ENCODE measurements around the gene DNAAF2.
"Not testable (repeated sequence)": the region's sequence is repeated elsewhere in the genome, so short reads cannot be mapped to it uniquely, and the experiment has no call there.

The DNAAF2 gene

DNA sequence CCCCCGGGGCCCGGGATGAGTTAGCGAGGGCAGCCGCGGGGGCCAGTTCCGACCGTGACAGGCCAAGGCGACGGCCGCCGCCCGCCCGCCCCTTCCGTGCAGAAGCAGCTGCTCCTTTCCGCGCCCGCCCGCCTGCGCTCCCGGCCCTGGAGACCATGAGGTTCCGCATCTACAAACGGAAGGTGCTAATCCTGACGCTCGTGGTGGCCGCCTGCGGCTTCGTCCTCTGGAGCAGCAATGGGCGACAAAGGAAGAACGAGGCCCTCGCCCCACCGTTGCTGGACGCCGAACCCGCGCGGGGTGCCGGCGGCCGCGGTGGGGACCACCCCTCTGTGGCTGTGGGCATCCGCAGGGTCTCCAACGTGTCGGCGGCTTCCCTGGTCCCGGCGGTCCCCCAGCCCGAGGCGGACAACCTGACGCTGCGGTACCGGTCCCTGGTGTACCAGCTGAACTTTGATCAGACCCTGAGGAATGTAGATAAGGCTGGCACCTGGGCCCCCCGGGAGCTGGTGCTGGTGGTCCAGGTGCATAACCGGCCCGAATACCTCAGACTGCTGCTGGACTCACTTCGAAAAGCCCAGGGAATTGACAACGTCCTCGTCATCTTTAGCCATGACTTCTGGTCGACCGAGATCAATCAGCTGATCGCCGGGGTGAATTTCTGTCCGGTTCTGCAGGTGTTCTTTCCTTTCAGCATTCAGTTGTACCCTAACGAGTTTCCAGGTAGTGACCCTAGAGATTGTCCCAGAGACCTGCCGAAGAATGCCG is 13.7 kb downstream of the DNAAF2 start:
- no peak for DNase-seq

DNA sequence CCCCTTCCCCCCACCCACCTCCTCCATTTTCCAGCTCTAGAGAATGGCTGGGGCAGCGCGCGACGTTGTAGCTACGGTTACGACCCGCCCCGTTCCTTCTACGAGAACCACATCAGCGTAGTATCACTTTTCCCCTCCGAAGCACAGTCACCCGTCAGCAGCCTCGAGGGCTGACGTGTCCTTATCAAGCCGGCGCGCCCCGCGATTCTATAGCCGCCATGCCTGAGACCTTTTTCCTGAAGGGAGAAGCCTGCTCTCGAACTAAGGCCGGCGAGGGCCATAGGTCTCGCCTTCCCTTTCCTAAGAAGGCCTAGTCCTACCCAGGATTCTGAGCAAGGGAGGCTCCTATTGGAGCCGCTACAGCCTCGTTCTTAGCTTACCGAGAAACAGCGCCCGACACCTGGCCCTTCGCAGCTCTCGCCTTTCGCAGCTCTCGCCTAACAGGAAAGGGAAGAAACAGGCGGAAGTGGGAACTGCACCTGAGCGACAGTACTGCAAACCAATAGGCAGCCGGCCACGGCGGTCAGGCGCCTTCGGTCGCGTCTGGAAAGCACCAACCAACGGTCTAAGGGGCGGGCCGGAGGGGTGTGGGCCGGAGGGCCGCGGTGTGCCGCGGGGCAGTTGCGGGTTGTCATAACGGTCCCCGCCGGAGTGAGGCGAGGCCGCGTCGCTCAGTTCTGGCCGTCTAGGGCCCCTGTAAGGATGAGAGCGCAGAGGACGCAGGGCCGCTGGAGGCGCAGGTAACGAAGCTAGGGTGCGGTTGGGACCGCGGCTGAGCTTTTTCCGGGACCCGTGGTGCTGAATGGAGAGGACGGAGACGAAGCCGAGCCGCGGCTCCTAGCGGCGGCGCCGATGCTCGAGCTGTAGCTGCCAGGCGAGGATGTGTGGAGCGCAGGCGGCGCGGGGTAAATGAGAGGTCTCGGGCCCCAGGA is 14.6 kb downstream of the DNAAF2 start, which contains the start of the genes MGAT2 and RPL36AL:
Gene MGAT2 (plus strand): TSS at position 618 of the 932 bp plus-strand sequence. CDS start 470 bp downstream, outside the sequence.
Gene RPL36AL (minus strand): TSS at position 445 of the 932 bp plus-strand sequence. CDS start 1,522 bp downstream, outside the sequence.
- peak; percentile 97 for DNase-seq

DNA sequence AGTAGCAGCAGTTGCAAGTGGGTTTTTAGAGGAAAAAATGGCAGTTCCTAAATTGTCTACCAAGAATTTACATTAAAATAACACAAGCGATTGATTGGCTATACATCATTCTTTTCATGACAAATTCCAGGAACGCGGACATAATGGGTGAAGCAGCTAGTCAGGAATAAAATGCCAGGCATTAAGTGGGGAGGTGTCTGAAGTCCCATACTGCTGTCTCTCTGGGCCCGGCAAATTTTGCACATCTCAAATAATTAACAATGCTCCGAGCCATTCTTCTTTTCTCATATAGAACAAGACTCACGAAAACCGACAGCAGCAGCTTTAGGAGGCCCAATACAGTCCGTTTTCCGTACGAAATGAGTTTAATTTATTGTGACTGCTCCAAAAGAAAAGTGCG is 15.3 kb downstream of the DNAAF2 start:
- no peak for DNase-seq

DNA sequence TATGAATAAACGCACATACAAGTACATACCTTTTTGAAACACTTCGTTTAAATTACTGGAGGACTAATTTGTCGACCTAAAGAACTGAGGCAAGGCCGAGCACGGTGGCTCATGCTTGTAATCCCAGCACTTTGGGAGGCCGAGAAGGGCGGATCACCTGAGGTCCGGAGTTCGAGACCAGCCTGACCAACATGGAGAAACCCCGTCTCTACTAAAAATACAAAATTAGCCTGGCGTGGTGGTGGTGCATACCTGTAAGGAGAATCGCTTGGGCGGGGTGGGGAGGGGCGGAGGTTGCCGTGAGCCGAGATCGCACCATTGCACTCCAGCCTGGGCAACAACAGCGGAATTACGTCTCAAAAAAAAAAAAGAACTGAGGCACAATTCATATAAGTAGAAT is 15.8 kb downstream of the DNAAF2 start:
- DNase-seq, result not testable (repeated sequence)

DNA sequence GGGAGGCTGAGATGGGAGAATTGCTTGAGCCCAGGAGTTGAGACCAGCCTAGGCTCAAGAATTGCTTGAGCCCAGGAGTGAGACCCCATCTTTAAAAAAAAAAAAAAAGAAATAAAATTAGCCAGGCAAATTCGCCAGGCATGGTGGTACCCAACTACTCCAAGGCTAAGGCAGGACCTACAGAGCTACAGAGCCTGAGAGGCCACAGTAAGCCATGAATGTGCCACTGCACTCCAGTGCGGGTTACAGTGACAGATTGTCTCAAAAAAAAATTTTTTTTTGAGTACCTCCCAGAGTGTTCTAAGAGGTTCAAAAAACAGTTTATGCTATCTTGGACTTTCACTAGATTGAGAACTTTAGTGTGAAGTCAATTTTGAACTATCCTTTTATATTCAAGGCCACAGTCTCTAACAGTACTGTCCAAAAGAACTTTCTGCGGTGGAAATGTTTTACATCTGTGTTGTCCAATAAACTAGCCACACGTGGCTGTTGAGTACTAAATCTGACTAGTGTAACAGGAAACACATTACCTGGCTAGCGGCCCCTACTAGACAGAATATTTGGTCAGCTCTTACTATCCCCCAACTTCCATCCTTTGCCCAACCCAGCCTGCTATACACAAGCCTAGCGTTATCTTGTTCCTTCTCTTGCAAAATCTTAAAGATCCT is 17.1 kb downstream of the DNAAF2 start:
- DNase-seq, result no peak

DNA sequence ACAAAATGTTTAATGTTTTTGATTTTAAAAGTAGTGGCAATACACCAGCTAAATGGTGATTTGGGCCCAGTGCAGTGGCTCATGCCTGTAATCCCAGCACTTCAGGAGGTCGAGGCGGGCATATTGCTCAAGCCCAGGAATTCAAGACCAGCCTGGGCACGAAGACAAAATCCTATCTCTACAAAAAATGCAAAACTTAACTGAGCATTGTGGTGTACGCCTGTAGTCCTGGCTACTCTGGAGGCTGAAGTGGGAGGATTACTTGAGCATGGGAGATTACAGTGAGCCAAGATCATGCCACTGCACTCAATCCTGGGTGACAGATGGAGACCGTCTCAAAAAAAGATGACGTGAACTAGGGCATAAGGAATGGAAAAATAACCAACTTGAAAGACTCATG is 19.3 kb downstream of the DNAAF2 start:
- DNase-seq, result no peak

DNA sequence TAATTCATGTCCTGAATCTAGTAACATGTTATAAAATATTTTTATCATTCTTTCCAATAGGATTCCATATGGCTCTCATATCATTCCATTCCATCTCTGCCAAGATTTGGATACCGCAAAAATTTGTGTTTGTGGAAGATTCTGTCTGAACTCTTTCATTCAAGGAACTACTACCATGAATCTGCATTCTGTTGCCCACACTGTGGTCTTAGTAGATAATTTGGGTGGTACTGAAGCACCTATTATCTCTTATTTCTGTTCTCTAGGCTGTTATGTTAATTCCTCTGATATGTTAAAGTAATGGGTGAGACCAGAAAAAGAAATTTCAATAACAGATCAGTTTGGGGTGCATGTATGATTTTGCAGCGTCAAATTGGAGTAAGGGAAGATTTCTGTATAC is 20.8 kb downstream of the DNAAF2 start:
- DNase-seq, result no peak

DNA sequence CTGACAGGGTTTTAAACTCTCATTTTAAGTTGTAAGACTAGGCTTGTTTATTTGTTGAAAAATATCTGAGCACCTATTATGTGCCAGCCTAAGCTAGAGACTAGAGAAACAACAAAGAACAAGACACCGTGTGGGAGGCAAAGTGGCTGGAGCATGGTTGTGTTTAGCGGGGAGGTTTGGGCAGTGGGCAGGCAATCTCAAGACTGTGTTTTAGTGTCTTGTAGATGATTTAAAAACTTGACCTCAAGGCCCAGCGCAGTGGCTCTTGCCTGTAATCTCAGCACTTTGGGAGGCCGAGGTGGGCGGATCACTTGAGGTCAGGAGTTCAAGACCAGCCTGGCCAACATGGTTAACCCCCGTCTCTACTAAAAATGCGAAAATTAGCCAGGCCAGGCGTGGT is 22.4 kb downstream of the DNAAF2 start:
- no peak for DNase-seq

DNA sequence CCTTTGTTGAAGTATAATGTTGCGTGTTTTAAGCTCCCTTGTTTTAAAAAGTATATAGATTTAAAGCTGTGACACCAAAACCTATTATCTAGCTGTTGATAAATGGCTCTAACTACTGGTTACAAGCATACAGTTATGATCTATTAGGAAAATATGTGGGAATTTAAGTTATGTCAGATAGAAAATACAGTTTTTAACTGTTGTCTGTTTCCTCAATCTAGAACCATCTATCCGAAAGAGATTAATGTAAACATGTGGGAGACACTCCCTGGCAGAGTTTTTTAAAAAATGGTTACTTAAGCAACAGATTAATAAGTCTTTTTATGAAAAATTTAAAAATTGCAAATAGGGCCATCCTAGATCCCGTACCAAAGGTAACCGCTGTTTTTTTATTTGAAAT is 22.8 kb downstream of the DNAAF2 start:
- DNase-seq, result no peak

DNA sequence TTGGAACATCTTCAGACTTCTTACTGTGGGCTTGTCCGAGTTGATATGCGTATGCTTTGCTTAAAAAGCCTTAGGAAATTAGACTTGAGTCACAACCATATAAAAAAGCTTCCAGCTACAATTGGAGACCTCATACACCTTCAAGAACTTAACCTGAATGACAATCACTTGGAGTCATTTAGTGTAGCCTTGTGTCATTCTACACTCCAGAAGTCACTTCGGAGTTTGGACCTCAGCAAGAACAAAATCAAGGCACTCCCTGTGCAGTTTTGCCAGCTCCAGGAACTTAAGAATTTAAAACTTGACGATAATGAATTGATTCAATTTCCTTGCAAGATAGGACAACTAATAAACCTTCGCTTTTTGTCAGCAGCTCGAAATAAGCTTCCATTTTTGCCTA is 27.5 kb downstream of the DNAAF2 start:
- no peak for DNase-seq

DNA sequence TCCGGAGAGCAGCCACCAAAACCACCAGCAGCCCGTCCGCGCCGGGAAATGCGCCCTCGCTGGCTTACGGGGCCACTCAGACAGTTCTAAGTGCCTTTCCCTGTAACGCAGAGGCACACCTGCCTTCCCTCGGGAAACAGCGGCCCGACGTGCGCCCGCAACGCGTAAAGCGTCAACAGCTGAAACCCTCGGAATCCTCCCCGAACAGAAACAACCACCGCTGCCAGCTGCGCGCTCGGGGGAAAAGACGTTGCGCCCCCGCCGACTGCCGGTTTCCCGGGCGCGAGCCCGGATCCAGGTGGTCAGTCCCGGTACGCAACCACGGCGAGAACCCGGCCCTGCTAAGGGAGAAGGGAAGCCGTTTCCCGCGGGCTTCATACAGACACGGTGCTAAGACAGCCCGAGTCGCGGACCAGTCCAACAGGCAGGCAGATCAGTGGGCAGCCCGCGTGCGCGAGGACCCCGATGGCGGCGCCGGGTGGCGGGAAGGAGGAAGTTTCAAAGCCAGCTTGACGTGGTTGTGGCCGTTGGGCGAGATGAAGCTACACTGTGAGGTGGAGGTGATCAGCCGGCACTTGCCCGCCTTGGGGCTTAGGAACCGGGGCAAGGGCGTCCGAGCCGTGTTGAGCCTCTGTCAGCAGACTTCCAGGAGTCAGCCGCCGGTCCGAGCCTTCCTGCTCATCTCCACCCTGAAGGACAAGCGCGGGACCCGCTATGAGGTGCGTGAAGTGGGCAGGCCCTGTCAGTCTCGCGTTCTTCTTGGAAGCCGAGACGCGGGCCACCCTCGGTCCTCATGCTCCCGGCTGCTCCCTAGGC is 36.4 kb downstream of the DNAAF2 start, which contains the start of gene LRR1:
Gene LRR1 (plus strand): TSS at position 456 of the 816 bp plus-strand sequence. CDS start 81 bp downstream, at position 537.
- peak; percentile 89 for DNase-seq

DNA sequence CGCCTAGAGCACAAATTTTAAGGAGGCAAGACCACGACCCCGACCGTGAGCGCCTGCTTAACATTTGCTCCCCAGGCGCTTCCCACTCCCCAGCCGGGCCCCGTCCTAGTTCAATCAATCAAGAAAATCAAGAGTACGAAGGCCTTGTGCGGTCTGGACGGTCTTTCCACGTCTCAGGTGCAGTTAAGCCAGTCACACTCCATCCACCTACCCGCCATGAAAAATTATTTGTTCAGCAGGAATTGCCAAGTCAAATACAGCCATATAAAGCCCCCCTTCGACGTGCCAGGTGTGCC is 36.9 kb downstream of the DNAAF2 start:
- no peak for DNase-seq

DNA sequence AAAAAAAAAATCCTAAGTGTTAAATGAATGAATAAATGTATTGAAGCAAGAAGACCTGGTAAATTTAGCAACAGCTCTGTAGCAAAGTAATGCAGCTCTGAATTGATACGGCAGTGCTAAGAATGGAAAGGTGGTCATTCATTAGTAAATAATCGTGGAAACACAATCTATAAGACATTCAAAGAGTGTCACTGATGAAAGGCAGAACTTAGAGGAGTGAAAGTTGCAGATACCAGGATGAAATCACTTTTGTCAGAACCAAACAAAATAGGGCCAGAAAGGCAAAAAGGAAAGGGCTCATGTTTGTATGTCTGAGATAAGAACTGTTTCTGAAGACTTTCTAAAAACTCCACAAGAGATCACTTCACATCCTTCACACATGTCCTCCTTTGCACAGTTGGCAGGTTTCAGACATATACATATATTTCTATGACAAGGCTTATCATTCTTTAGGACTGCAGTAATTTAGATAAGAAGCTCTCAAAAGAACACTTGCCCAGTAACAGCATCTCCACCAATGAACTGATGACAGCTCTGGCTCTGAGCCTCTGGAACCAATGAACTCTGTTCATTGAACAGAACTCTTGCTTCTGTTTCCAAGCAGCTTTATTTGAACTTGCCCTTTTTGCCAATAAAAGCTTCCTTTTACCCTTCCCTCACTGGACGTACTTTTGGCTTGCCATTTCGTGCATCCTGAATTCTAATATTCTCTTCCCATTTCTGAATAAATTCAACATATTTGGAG is 40.5 kb downstream of the DNAAF2 start:
- DNase-seq, result no peak

DNA sequence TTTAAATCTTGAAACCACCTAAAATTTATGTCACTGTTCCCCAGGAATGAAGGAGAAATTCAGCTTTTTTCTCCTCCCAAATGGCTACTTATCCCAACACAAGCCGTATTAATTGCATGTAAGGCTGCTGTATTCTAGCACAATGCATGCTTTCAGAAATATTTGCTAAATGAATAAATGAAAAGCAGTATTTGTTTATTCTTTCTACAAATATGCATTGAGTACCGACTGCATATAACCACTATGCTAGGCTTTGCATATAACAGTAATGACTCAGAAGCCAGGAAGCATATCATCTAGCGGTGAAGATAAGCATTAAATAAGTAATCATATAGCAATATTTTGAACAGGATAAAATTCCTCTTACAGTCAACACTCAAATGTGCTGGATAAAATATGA is 42.0 kb downstream of the DNAAF2 start:
- DNase-seq, result no peak

DNA sequence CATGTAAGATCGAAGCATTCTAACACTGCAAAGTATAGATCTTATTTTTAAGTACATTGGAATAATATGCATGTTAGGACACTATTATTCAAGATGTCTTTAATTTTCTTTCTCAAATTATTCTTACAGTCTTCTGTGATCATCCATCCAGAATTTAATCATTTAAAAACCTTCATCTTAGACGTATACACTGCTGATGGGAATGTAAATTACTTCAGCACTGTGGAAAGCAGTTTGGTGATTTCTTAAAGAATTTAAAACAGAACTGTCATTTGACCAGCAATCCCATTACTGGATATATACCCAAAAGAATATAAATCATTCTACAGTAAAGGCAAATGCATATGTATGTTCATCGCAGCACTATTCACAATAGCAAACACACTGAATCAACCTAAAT is 45.7 kb downstream of the DNAAF2 start:
- DNase-seq, result no peak

DNA sequence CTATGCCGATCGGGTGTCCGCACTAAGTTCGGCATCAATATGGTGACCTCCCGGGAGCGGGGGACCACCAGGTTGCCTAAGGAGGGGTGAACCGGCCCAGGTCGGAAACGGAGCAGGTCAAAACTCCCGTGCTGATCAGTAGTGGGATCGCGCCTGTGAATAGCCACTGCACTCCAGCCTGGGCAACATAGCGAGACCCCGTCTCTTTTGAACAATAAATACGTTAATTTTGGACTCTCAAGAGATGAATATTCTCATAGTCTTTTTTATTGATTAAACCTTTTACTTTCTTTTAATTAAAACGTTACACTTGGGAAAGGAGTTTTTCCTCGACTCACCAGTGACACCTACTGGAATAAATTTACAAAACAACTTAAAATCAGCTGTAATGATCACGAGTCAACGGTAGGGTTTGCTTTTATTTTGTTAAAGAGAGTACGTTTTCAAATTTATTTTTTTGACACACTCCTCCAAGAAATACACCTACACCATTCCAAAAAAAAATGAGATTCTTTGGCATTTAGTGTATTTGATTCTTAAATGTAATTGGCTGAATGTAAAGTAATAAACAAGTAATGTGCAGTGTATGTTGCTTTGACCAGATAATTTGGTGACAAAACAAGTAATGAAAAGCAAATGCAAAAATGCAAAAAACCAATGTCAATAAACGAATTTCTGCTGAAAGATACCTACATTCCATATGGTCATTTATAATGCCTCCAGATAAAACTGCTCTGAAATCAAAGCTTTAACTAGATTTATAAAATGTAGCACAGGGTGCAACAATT is 48.2 kb downstream of the DNAAF2 start:
- peak; percentile 69 for DNase-seq

DNA sequence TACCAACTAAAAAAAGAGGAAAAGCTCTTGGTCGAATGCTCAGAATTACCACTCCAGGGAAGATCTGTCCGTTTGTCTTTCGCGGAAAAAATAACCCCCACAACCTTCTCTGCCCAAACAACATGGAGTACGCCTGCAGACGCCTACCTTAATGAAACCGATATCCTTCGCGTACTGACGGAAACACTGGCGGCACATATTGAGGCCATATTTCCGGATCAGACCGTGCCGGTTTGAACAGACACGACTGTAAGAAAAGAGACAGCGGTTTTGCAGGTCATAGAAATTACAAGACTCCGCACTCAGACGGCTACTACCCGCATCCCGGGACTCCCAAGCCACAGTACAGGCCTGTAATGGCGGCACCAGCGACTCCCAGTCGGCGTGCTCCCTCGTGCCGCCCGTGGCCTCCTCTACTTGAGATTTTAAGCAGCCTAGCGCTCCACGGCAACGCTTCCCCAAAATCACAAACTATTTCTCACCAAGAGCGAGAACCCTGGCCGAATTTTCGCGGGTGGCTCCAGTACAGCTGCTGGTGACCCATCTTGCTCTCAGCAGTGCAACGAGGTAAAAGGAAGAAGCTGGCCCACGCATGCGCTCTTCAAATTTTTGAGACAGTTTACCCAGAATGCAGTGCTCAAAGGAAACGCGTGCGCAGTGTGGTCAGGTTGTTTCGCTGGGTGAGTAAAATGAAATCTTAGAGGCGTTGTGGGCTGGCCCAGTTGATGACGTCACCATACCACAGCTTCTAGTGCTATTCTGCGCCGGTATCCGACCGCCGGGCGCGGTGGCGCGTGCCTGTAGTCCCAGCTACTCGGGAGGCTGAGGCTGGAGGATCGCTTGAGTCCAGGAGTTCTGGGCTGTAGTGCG is 49.0 kb downstream of the DNAAF2 start, which contains the start of gene RPS29:
Gene RPS29 (minus strand): TSS at position 578 of the 870 bp plus-strand sequence. CDS start 34 bp downstream, at position 544.
- DNase-seq, result peak; percentile 99

DNA sequence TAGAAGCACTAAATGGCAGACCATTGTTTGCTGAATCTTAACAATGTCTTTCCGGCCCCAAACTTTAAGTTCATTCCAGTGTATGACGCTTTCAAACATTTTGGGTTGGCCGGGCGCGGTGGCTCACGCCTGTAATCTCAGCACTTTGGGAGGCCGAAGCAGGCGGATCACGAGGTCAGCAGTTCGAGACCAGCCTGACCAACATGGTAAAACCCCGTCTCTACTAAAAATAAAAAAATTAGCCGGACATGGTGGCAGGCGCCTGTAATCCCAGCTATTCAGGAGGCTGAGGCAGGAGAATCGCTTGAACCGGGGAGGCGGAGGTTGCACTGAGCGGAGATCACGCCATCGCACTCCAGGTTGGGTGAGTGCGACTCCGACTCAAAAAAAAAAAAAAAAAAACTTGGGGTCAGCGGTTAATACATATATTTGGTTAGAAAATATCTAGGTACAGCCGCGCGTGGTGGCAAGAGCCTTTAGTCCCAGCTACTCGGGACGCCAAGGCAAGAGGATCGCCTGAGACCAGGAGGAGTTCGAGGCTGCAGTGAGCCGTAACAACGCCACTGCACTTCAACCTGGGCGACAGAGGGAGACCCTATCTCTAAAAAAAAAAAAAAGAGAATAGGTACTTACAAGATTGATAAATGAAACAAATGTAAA is 49.9 kb downstream of the DNAAF2 start:
- DNase-seq, result not testable (repeated sequence)

DNA sequence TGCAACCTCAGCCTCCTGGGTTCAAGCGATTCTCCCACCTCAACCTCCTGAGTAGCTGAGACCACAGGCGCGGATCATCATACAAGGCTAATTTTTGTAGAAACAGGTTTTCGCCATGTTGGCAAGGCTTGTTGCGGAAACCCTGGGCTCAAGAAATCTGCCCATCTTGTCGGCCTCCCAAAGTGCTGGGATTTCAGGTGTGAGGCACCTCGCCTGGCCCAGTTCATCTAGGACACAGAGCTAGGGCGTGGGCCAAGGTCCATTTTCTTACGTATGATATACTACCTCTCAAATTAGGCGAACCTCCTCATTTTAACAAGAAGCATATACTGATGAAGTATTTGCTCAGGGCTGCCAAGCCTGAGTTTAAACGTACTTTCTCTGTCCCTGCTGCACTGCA is 51.0 kb downstream of the DNAAF2 start:
- no peak for DNase-seq

Data from NCI-H2227 treated with DMSO at 0.1 percent for 48 hours (cell line).